ENCODE measurements around the gene MAN1A1.

- TF ChIP-seq CTCF (IDR thresholded peaks at IDR 0.05) (no peak), POLR2A (IDR thresholded peaks at IDR 0.05) (no peak), POLR2AphosphoS5 (IDR thresholded peaks at IDR 0.05) (no peak)
Measured at GRCh38 chr6:119142041-119142440, 207.5 kb downstream of the MAN1A1 start.

Measured in prostate gland (tissue), 2 donors.